Cerebellar cortex (tissue), 1 donor: Measurements from ENCODE around the gene EEPD1.
"Not testable (repeated sequence)": the region's sequence is repeated elsewhere in the genome, so short reads cannot be mapped to it uniquely, and the experiment has no call there.

Source experiments
- DNase-seq: peaks from one replicate; pipeline ENCODE4 v3.0.0-alpha.2; 2015; ENCODE audit warnings: low spot score

Gene EEPD1

GRCh38 chr7:36216063-36216684, 63.1 kb downstream of the EEPD1 start:
- DNase-seq: no peak

DNA sequence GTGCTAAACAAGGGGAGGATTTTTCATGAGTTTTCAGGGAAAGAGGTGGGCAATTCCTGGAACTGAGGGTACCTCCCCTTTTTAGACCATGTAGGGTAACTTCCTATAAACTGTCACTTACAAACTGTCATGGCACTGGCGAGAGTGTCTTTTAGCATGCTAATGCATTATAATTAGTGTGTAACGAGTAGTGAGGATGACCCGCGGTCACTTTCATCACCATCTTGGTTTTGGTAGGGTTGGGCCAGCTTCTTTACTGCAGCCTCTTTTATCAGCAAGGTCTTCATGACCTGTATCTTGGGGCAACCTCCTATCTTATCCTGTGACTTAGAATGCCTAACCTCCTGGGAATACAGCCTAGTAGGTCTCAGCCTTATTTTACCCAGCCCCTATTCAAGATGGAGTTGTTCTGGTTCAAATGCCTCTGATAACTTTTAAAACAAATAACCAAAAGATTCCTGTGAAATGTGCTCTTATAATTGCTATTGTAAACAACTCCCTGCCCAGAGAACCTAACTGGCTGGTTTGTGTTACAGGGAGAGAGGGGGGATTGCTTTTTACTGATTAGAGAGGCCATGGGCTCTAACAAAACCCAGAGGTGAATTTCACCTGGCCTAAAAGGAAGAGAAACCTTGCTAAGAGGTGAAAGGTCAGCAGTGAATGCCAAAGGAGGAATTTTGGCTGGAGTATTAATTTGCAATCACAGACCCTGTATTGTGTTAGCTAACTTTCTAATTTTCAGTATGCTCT, 64.3 kb downstream of the EEPD1 start:
- no peak for DNase-seq

- no peak for DNase-seq
Observed at GRCh38 chr7:36217961-36218284, 64.9 kb downstream of the EEPD1 start.

DNA sequence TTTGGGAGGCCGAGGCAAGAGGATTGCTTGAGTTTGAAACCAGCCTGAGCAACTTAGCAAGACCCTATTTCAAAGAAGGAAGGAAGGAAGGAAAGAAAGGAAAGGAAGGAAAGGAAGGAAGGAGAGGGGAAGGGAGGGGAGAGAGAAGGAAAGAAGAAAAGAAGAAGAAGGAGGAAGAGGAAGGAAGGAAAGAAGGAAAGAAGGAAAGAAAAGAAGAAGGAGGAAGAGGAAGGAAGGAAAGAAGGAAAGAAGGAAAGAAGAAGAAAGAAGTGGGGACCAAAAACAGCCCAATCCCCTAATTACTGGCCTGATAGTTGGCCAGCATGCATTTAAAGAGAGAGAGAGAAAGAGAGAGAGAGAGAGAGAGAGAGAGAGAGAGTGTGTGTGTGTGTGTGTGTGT, 66.4 kb downstream of the EEPD1 start:
- DNase-seq: no peak

GRCh38 chr7:36223851-36224250, 70.8 kb downstream of the EEPD1 start:
- DNase-seq: no peak

- no peak for DNase-seq
Observed at GRCh38 chr7:36224934-36225858, 72.1 kb downstream of the EEPD1 start.

GRCh38 chr7:36226151-36226550, 73.1 kb downstream of the EEPD1 start:
- no peak for DNase-seq

DNA sequence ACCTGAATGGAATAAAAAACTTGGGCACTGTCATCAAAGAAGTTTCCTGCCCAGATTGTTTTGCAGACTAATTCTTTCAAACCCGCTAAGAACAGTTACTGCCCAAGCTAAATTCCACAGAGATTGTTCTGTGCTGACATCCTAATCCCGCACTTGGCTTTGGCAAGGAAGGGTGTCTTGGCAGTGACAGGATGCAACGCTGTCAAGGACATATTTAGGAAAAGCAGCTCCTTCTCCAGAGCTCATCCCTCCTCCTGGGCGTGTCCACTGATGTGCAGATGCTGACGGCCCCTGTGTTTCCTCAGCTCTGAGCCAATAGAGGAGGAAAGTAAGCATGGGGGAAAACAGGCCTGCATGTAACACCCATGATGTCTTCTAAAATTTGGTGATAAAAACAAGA, 74.2 kb downstream of the EEPD1 start:
- no peak for DNase-seq

DNA sequence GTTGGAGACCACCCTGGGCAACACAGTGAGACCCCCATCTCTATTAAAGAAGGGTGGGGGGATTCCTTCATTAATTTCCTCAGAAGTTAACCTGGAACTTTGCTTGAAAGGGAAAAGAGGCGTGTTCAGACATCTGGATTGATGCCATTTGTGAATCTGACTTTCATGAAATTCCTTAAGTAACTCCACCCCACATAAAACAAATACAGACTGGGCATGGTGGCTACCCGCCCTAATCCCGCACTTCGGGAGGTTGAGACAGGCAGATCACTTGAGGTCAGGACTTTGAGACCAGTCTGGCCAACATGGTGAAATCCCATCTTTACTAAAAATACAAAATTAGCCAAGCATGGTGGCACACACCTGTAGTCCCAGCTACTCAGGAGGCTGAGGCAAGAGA, 75.0 kb downstream of the EEPD1 start:
- DNase-seq: no peak

DNA sequence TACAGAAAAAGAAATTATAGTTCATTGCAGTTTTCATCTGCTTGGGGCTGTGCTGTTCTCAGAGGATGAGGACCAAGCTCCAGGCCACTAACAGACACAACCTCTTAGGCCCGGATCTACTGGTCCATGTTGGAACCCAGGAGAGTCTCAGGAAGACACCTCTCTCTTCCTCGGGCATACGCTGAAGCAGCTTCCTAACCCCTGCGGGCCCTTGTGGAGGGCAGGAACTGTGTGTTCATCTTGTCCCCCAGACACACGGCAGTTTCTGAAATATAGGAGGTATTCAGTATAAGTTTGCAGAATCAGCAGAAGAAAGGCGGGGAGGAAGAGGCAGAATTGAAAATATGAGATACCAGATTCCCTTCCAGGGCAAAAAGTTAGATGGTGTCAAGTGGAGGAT, 78.4 kb downstream of the EEPD1 start:
- DNase-seq: no peak

- no peak for DNase-seq
Observed at GRCh38 chr7:36232555-36232954, 79.5 kb downstream of the EEPD1 start.

- no peak for DNase-seq
Observed at GRCh38 chr7:36232971-36233550, 80.0 kb downstream of the EEPD1 start.

- no peak for DNase-seq
Observed at GRCh38 chr7:36236073-36236472, 83.0 kb downstream of the EEPD1 start.

GRCh38 chr7:36238138-36238537, 85.1 kb downstream of the EEPD1 start:
- DNase-seq: no peak

- DNase-seq: not testable (repeated sequence)
Observed at GRCh38 chr7:36243356-36243755, 90.3 kb downstream of the EEPD1 start.

DNA sequence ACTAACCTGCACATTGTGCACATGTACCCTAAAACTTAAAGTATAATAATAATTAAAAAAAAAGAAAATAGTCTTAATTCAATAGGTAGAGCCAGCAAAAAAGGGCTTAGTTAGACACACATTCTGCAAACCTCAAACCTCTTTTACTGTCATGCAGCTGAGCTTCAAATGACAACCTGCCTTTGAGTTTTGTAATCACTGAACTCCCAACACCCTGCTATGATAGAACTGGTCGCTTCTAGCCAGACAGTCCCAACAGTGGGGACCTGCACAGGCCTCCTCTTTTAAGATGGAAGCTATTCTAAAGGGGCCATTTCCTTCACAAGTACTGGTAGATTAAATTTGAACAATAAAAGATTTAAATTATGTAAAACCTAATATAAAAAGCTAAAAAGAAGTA, 90.9 kb downstream of the EEPD1 start:
- not testable (repeated sequence) for DNase-seq

- no peak for DNase-seq
Observed at GRCh38 chr7:36244429-36244828, 91.4 kb downstream of the EEPD1 start.

GRCh38 chr7:36245684-36246299, 92.7 kb downstream of the EEPD1 start:
- no peak for DNase-seq

DNA sequence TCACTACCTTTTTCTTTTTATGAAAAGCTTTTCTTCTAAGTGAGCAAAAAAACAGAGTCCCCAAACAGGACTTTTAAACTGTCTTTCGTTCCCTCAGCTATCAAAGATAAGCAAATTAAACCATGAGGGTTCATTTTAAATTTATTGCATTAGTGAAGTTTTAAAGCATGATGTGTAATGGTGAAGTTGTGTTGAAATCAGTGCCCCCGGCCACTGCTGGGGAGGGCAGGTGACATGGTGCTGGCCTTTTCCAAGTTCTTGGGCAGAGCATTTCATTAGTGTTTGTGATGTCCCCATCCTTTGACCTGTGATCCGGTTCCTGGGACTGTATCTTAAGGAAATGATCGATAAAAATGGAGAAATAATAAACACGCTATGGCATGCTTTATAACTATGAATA, 96.0 kb downstream of the EEPD1 start:
- no peak for DNase-seq

GRCh38 chr7:36253699-36254098, 100.6 kb downstream of the EEPD1 start:
- no peak for DNase-seq

DNA sequence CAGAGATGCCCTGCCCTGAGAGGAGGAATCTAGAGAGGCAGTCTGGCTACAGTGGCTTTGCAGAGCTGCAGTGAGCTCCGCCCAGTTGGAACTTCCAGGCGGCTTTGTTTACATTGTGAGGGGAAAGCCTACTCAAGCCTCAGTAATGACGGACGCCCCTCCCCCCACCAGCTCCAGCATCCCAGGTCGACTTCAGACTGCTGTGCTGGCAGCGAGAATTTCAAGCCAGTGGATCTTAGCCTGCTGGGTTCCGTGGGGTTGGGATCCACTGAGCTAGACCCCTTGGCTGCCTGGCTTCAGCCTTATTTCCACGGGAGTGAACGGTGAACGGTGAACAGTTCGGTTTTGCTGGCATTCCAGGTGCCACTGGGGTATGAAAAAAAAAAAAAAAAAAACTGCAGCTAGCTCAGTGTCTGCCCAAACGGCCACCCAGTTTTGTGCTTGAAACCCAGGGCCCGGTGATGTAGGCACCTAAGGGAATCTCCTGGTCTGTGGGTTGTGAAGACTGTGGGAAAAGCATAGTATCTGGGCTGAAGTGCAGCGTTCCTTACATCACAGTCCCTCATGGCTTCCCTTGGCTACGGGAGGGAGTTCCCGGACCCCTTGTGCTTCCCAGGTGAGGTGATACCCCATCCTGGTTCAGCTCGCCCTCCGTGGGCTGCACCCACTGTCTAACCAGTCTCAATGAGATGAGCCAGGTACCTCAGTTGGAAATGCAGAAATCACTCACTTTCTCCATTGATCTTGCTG, 105.6 kb downstream of the EEPD1 start:
- not testable (repeated sequence) for DNase-seq
